ENCODE measurements around the gene NIFK. TPM values are rescaled to one million over a fixed set of nuclear protein-coding genes. Genes with fewer than 3 reads are reported as not detected.

The NIFK gene
- total RNA-seq, 1 donor from 2014 or later: 36.4 TPM

DNA sequence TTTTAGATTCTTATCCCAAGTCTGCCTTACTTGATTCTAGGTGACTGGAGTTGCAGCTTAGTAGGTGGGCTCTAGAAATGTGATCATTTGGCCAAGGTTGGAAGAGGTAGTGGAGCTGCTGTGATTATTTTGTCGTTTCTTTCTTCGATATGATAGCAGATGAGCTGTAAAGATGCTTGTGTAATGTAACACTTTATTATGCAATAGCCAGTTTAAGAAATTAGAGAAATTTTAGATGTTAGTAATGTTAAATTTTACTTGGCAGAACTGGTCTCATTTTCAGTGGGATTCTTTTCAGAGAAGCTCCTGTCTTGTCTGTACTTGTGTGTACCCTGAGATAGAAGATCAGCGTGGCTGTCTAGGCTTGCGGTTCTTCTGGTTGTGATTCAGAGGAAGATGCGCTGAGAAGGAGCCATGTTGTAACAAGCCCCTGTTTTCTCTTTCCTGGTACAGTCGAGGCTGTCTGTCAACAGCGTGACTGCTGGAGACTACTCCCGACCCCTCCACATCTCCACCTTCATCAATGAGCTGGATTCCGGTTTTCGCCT lies 28.1 kb upstream of the NIFK start:
- H3K36me3 ChIP-seq: peaks cover 89% of the 10 kb centered on the region
- TF ChIP-seq, protein P1, sequence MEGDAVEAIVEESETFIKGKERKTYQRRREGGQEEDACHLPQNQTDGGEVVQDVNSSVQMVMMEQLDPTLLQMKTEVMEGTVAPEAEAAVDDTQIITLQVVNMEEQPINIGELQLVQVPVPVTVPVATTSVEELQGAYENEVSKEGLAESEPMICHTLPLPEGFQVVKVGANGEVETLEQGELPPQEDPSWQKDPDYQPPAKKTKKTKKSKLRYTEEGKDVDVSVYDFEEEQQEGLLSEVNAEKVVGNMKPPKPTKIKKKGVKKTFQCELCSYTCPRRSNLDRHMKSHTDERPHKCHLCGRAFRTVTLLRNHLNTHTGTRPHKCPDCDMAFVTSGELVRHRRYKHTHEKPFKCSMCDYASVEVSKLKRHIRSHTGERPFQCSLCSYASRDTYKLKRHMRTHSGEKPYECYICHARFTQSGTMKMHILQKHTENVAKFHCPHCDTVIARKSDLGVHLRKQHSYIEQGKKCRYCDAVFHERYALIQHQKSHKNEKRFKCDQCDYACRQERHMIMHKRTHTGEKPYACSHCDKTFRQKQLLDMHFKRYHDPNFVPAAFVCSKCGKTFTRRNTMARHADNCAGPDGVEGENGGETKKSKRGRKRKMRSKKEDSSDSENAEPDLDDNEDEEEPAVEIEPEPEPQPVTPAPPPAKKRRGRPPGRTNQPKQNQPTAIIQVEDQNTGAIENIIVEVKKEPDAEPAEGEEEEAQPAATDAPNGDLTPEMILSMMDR (IDR thresholded peaks at IDR 0.05): no peak
- no peak overlapping the region for H3K4me3 ChIP-seq
- intact Hi-C loops (cut with DNase I): no loop called here
- no peak for DNase-seq
- H3K9me3 ChIP-seq: no peaks in the 10 kb centered on the region
- no peaks in the 10 kb centered on the region for H3K27me3 ChIP-seq
- H3K4me1 ChIP-seq: no peaks in the 10 kb centered on the region
- no peak overlapping the region for H3K27ac ChIP-seq
- ATAC-seq: no peak

GRCh38 chr2:121755237-121756111 lies 18.8 kb upstream of the NIFK start, which contains the start of gene TSN:
TSS of gene TSN (plus strand) at chr2:121755651. CDS start at chr2:121755780, 129 bp downstream.
- ATAC-seq (peak; percentile 100), DNase-seq (peak; percentile 99)
- H3K27me3 ChIP-seq: no peaks in the 10 kb centered on the region
- no peaks in the 10 kb centered on the region for H3K9me3 ChIP-seq
- H3K36me3 ChIP-seq: peaks cover 21% of the 10 kb centered on the region
- H3K4me1 ChIP-seq: peaks cover 23% of the 10 kb centered on the region
- peak within 1 kb of the TSS; percentile 89 for H3K27ac ChIP-seq
- intact Hi-C loops (cut with DNase I): no loop called here
- H3K4me3 ChIP-seq: peak within 1 kb of the TSS; percentile 99
- TF ChIP-seq, protein P1 (IDR thresholded peaks at IDR 0.05): no peak

- ATAC-seq: no peak
- no peaks in the 10 kb centered on the region for H3K27me3 ChIP-seq
- no peaks in the 10 kb centered on the region for H3K9me3 ChIP-seq
- TF ChIP-seq, protein P1 (IDR thresholded peaks at IDR 0.05): no peak
- intact Hi-C loops (cut with DNase I): no loop called here
- H3K4me3 ChIP-seq: peak overlapping the region; percentile 99
- peaks cover 14% of the 10 kb centered on the region for H3K36me3 ChIP-seq
- no peak for DNase-seq
- H3K27ac ChIP-seq: peak overlapping the region; percentile 63
- peaks cover 23% of the 10 kb centered on the region for H3K4me1 ChIP-seq
Observed at GRCh38 chr2:121754851-121755236, 18.2 kb upstream of the NIFK start.

GRCh38 chr2:121748202-121748601 lies 11.5 kb upstream of the NIFK start:
- H3K9me3 ChIP-seq: no peaks in the 10 kb centered on the region
- no peaks in the 10 kb centered on the region for H3K27me3 ChIP-seq
- no peaks in the 10 kb centered on the region for H3K36me3 ChIP-seq
- ATAC-seq (no peak), DNase-seq (no peak)
- H3K27ac ChIP-seq: no peak overlapping the region
- intact Hi-C loops (cut with DNase I): no loop called here
- no peaks in the 10 kb centered on the region for H3K4me1 ChIP-seq
- no peak overlapping the region for H3K4me3 ChIP-seq
- TF ChIP-seq, protein P1 (IDR thresholded peaks at IDR 0.05): no peak

GRCh38 chr2:121746071-121746578 lies 9.4 kb upstream of the NIFK start:
- Histone ChIP-seq H3K4me1 (no peaks in the 10 kb centered on the region), H3K4me3 (no peak overlapping the region), H3K36me3 (no peaks in the 10 kb centered on the region), H3K27ac (no peak overlapping the region), H3K27me3 (no peaks in the 10 kb centered on the region), H3K9me3 (no peaks in the 10 kb centered on the region)
- intact Hi-C loops (cut with DNase I): no loop called here
- DNase-seq (no peak), ATAC-seq (no peak)
- TF ChIP-seq, protein P1 (IDR thresholded peaks at IDR 0.05): no peak

Data from upper lobe of right lung (tissue), 1 donor.